NB4 (cell line): ENCODE measurements around the gene CD38.

ENCODE experiments used
- TF ChIP-seq, protein P1 (sequence below): IDR thresholded peaks from one replicate; pipeline ENCODE4 v1.5.1; 2012; ENCODE audit warnings: low read depth, low read length
- TF ChIP-seq, protein P2 (sequence below): IDR thresholded peaks from 2 replicates; pipeline ENCODE4 v1.6.1; 2011; ENCODE audit warnings: low read depth, low read length

DNA sequence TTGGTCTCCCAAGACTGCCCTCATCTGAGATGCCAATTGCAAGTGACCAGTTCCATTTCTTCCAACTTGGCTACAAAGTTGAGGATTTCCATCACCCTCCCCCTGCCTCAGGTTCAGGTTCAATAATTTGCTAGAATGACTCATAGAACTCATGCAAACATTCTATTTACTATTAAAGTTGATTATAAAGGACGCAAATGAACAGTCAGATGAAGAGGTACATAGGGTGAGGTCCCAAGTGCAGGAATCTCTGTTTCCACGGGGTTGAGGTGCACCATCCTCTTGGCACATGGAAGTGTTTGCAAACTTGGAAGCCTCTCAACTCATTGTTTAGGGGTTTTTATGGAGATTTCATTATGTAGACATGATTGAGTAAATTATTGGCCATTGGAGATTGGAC lies 119.4 kb downstream of the CD38 start:
- TF ChIP-seq, protein P1, sequence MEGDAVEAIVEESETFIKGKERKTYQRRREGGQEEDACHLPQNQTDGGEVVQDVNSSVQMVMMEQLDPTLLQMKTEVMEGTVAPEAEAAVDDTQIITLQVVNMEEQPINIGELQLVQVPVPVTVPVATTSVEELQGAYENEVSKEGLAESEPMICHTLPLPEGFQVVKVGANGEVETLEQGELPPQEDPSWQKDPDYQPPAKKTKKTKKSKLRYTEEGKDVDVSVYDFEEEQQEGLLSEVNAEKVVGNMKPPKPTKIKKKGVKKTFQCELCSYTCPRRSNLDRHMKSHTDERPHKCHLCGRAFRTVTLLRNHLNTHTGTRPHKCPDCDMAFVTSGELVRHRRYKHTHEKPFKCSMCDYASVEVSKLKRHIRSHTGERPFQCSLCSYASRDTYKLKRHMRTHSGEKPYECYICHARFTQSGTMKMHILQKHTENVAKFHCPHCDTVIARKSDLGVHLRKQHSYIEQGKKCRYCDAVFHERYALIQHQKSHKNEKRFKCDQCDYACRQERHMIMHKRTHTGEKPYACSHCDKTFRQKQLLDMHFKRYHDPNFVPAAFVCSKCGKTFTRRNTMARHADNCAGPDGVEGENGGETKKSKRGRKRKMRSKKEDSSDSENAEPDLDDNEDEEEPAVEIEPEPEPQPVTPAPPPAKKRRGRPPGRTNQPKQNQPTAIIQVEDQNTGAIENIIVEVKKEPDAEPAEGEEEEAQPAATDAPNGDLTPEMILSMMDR: no peak
- TF ChIP-seq, protein P2, sequence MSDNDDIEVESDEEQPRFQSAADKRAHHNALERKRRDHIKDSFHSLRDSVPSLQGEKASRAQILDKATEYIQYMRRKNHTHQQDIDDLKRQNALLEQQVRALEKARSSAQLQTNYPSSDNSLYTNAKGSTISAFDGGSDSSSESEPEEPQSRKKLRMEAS: no peak
